Prostate gland (tissue), 2 donors: Measurements from ENCODE around the gene RGS9.
"Not testable (repeated sequence)": the region's sequence is repeated elsewhere in the genome, so short reads cannot be mapped to it uniquely, and the experiment has no call there.

Experiments used
- CTCF ChIP-seq, 4 experiments: fragments of 200-600 bp in 2 of 4; fragments of 450-650 bp in 2 of 4; sonication (generic) in 2 of 4; IDR thresholded peaks; 1 replicate in 3 of 4; 2 replicates in 1 of 4; pipeline ENCODE4 v1.5.1; 2016 to 2019; ENCODE audit warnings: antibody characterized with exemption in 4 of 4, mild to moderate bottlenecking in 2 of 4, moderate library complexity in 2 of 4
- POLR2A ChIP-seq: fragments of 450-650 bp; IDR thresholded peaks from one replicate; pipeline ENCODE4 v1.6.1; 2016; ENCODE audit warnings: antibody characterized with exemption, mild to moderate bottlenecking
- POLR2AphosphoS5 ChIP-seq: sonication (generic); formaldehyde crosslinking; IDR thresholded peaks from one replicate; pipeline ENCODE4 v1.6.1; 2017; ENCODE audit warnings: antibody characterized with exemption

GRCh38 chr17:65116515-65116914, 20.7 kb upstream of the RGS9 start:
- TF ChIP-seq CTCF (IDR thresholded peaks at IDR 0.05); POLR2A; POLR2AphosphoS5: not testable (repeated sequence)
